ENCODE data around the gene ABCA4.
"Not testable (repeated sequence)": the region's sequence is repeated elsewhere in the genome, so short reads cannot be mapped to it uniquely, and the experiment has no call there.

ABCA4 gene

GRCh38 chr1:94120991-94121390 is at the start of gene ABCA4:
Gene ABCA4, minus strand, starts transcription at chr1:94121148. Its CDS starts 103 bp downstream, at chr1:94121045.
- DNase-seq, result no peak

- DNase-seq, result no peak
These were observed 48.2 kb upstream of the ABCA4 start for GRCh38 chr1:94169126-94169525.

GRCh38 chr1:94165843-94166242 is 44.9 kb upstream of the ABCA4 start:
- DNase-seq, result no peak

GRCh38 chr1:94164885-94165284 is 43.9 kb upstream of the ABCA4 start:
- DNase-seq, result not testable (repeated sequence)

GRCh38 chr1:94164121-94164520 is 43.2 kb upstream of the ABCA4 start:
- not testable (repeated sequence) for DNase-seq

- not testable (repeated sequence) for DNase-seq
These were observed 42.3 kb upstream of the ABCA4 start for GRCh38 chr1:94163249-94163648.

- DNase-seq, result no peak
These were observed 39.9 kb upstream of the ABCA4 start for GRCh38 chr1:94160811-94161210.

GRCh38 chr1:94156096-94156625 is 35.2 kb upstream of the ABCA4 start:
- no peak for DNase-seq

- DNase-seq, result no peak
These were observed 34.0 kb upstream of the ABCA4 start for GRCh38 chr1:94154989-94155388.

GRCh38 chr1:94153133-94153532 is 32.2 kb upstream of the ABCA4 start:
- DNase-seq, result no peak

GRCh38 chr1:94149166-94149565 is 28.2 kb upstream of the ABCA4 start:
- not testable (repeated sequence) for DNase-seq

GRCh38 chr1:94146273-94146672 is 25.3 kb upstream of the ABCA4 start:
- no peak for DNase-seq

- no peak for DNase-seq
These were observed 23.9 kb upstream of the ABCA4 start for GRCh38 chr1:94144836-94145235.

GRCh38 chr1:94143809-94144176 is 22.8 kb upstream of the ABCA4 start:
- DNase-seq, result peak; percentile 9

- DNase-seq, result no peak
These were observed 22.3 kb upstream of the ABCA4 start for GRCh38 chr1:94143173-94143808.

GRCh38 chr1:94142583-94142982 is 21.6 kb upstream of the ABCA4 start:
- no peak for DNase-seq

- DNase-seq, result no peak
These were observed 21.1 kb upstream of the ABCA4 start for GRCh38 chr1:94142022-94142421.

GRCh38 chr1:94132111-94132510 is 11.2 kb upstream of the ABCA4 start:
- DNase-seq, result no peak

- DNase-seq, result no peak
These were observed 10.1 kb upstream of the ABCA4 start for GRCh38 chr1:94130851-94131595.

GRCh38 chr1:94126651-94127050 is 5.7 kb upstream of the ABCA4 start:
- no peak for DNase-seq

GRCh38 chr1:94125551-94126514 is 4.9 kb upstream of the ABCA4 start:
- DNase-seq, result peak; percentile 63

- DNase-seq, result no peak
These were observed 3.6 kb upstream of the ABCA4 start for GRCh38 chr1:94124538-94124937.
